Astrocyte (in vitro differentiated cells and primary cell): ENCODE measurements around the gene IRF3. TPM values are rescaled to one million over a fixed set of nuclear protein-coding genes. Genes with fewer than 3 reads are reported as not detected.
A peak's percentile ranks its signal among the peaks of the same experiment; 100 is the strongest.

ENCODE experiments used
- DNase-seq: peaks from one replicate; pipeline ENCODE4 v3.0.0-alpha.2; 2010; ENCODE audit warnings: low read depth
- FAIRE-seq: peaks from 2 replicates; lab custom pipeline; 2011; peaks lifted over from hg19 to GRCh38; lab: Jason Lieb, UNC
- H2AFZ ChIP-seq: 2 replicates; pipeline ENCODE4 v1.6.0; 2012; ENCODE audit warnings: low read depth, low read length, inconsistent platforms
- H3K27ac ChIP-seq: 2 replicates; pipeline ENCODE4 v1.5.1; 2011; ENCODE audit warnings: low read depth, low read length, inconsistent platforms
- H3K27me3 ChIP-seq: 2 replicates; pipeline ENCODE4 v1.6.0; 2011; ENCODE audit warnings: low read length, inconsistent platforms; ENCODE audit not compliant: insufficient read depth
- H3K36me3 ChIP-seq: 2 replicates; pipeline ENCODE4 v1.5.1; 2011; ENCODE audit warnings: low read length, inconsistent platforms; ENCODE audit not compliant: insufficient read depth
- H3K4me1 ChIP-seq: 2 replicates; pipeline ENCODE4 v1.5.1; 2011; ENCODE audit warnings: low read length, inconsistent platforms; ENCODE audit not compliant: insufficient read depth
- H3K4me2 ChIP-seq: 2 replicates; pipeline ENCODE4 v1.6.0; 2012; ENCODE audit warnings: low read length, inconsistent platforms
- H3K4me3 ChIP-seq: 2 replicates; pipeline ENCODE4 v1.5.1; 2011; ENCODE audit warnings: low read depth, mild to moderate bottlenecking, low read length, inconsistent platforms; ENCODE audit not compliant: insufficient read depth
- H3K79me2 ChIP-seq: 2 replicates; pipeline ENCODE4 v1.6.0; 2012; ENCODE audit warnings: mild to moderate bottlenecking, low read length, inconsistent platforms; ENCODE audit not compliant: insufficient read depth
- H3K9ac ChIP-seq: 2 replicates; pipeline ENCODE4 v1.6.0; 2012; ENCODE audit warnings: mild to moderate bottlenecking, low read length, inconsistent platforms
- H3K9me3 ChIP-seq: 2 replicates; pipeline ENCODE4 v1.5.1; 2012; ENCODE audit warnings: low read depth, mild to moderate bottlenecking, low read length, inconsistent platforms; ENCODE audit not compliant: insufficient read depth
- H4K20me1 ChIP-seq: 2 replicates; pipeline ENCODE4 v1.6.0; 2012; ENCODE audit warnings: low read length, inconsistent platforms; ENCODE audit not compliant: insufficient read depth
- H3K27ac Mint-ChIP-seq: one replicate; pipeline ENCODE4 v1.8.0; 2021; ENCODE audit warnings: mild to moderate bottlenecking, mixed read lengths; ENCODE audit not compliant: unreplicated experiment
- H3K27me3 Mint-ChIP-seq: one replicate; pipeline ENCODE4 v1.8.0; 2021; ENCODE audit warnings: low read depth, mixed read lengths; ENCODE audit not compliant: unreplicated experiment
- H3K36me3 Mint-ChIP-seq: one replicate; pipeline ENCODE4 v1.8.0; 2021; ENCODE audit warnings: low read depth, mixed read lengths; ENCODE audit not compliant: unreplicated experiment
- H3K4me1 Mint-ChIP-seq: one replicate; pipeline ENCODE4 v1.8.0; 2021; ENCODE audit warnings: low read depth, mixed read lengths; ENCODE audit not compliant: unreplicated experiment
- H3K4me3 Mint-ChIP-seq: one replicate; pipeline ENCODE4 v1.8.0; 2021; ENCODE audit warnings: mild to moderate bottlenecking, moderate library complexity, mixed read lengths; ENCODE audit not compliant: unreplicated experiment
- H3K9me3 Mint-ChIP-seq: one replicate; pipeline ENCODE4 v1.8.0; 2021; ENCODE audit warnings: mild to moderate bottlenecking, mixed read lengths; ENCODE audit not compliant: unreplicated experiment
- EZH2 ChIP-seq: IDR thresholded peaks from 2 replicates; pipeline ENCODE4 v1.6.1; 2012; ENCODE audit warnings: mild to moderate bottlenecking, low read length, inconsistent platforms; ENCODE audit not compliant: insufficient read depth
- total RNA-seq: library from RNA; stranded (reverse); gene quantifications from 2 replicates; pipeline ENCODE4 v1.2.1, GENCODE V29; 2021
- TF ChIP-seq, protein P1 (sequence below): IDR thresholded peaks from 2 replicates; pipeline ENCODE4 v1.5.1; 2011; ENCODE audit warnings: low read depth, mild to moderate bottlenecking, inconsistent platforms, low read length, moderate library complexity; ENCODE audit not compliant: insufficient read depth

IRF3 gene
- total RNA-seq, 1 donor from 2014 or later, result 68.1 TPM

DNA sequence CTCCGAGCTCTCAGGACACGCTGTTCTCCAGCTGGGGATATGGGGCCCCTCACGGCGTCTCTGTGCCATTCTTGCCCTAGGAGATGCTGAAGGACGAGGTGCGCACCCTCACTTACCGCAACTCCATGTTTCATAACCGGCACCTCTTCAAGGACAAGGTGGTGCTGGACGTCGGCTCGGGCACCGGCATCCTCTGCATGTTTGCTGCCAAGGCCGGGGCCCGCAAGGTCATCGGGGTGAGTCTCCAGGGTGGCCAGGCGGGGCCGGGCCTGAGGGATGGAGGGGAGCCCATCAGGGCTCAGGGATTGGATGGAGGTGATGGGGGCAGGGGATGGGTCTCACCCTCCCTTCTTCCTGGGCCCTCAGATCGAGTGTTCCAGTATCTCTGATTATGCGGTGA is 16.2 kb upstream of the IRF3 start:
- Histone ChIP-seq H3K27me3 (no peaks in the 10 kb centered on the region), H3K27ac (no peak overlapping the region), H2AFZ (no peak overlapping the region), H3K36me3 (peaks cover 13% of the 10 kb centered on the region), H3K4me2 (no peak overlapping the region), H3K9me3 (no peaks in the 10 kb centered on the region), H3K9ac (no peak overlapping the region), H3K4me3 (no peak overlapping the region), H3K4me1 (peaks cover 18% of the 10 kb centered on the region), H4K20me1 (peaks cover 78% of the 10 kb centered on the region), H3K79me2 (peaks cover 60% of the 10 kb centered on the region)
- H3K27ac Mint-ChIP-seq, result no peak overlapping the region
- peaks cover 6% of the 10 kb centered on the region for H3K4me1 Mint-ChIP-seq
- DNase-seq (no peak), FAIRE-seq (no peak)
- TF ChIP-seq, protein P1, sequence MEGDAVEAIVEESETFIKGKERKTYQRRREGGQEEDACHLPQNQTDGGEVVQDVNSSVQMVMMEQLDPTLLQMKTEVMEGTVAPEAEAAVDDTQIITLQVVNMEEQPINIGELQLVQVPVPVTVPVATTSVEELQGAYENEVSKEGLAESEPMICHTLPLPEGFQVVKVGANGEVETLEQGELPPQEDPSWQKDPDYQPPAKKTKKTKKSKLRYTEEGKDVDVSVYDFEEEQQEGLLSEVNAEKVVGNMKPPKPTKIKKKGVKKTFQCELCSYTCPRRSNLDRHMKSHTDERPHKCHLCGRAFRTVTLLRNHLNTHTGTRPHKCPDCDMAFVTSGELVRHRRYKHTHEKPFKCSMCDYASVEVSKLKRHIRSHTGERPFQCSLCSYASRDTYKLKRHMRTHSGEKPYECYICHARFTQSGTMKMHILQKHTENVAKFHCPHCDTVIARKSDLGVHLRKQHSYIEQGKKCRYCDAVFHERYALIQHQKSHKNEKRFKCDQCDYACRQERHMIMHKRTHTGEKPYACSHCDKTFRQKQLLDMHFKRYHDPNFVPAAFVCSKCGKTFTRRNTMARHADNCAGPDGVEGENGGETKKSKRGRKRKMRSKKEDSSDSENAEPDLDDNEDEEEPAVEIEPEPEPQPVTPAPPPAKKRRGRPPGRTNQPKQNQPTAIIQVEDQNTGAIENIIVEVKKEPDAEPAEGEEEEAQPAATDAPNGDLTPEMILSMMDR, result no peak
- no peak for TF ChIP-seq EZH2
- H3K9me3 Mint-ChIP-seq, result no peaks in the 10 kb centered on the region
- H3K27me3 Mint-ChIP-seq, result no peaks in the 10 kb centered on the region
- peaks cover 13% of the 10 kb centered on the region for H3K36me3 Mint-ChIP-seq
- no peak overlapping the region for H3K4me3 Mint-ChIP-seq

DNA sequence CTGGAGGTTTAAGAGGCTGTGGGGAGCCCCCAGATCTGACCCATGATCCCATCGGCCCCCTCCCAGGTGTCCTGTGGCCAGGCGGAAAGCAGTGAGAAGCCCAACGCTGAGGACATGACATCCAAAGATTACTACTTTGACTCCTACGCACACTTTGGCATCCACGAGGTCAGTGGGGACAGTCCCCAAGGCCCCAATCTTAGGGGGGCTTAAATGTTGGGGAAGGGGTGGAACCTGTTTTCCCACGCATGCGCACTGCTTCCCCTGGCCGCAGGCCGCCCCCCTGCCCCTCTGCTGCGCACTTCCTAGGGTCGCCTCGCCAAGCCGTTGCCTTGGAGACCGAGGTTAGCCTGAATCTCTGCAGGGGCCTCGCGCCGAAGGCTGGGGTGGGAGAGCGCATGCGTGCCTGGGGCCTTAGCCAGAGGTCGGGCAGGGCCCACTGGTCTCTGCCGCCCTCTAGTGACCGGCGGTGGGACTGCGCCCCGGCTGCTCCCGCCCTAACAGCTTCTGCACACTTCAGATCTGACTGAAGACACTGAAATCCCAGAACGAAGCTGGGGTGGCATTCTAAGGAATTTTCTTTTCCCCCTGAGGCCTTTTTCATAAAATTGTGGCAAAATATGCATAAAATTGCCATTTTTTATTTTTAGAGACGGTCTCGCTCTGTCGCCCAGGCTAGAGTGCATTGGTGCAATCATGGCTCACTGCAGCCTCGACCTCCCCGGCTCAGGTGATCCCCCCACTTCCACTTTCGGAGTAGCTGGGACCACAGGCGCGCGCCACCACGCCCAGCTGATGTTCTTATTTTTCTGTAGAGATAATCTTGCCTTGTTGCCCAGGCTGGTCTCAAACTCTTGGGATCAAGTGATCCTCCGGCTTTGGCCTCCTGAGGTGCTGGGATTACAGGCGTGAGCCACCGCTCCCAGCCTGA is 15.0 kb upstream of the IRF3 start:
- peaks cover 6% of the 10 kb centered on the region for H3K4me1 Mint-ChIP-seq
- peak overlapping the region; percentile 61 for H3K9ac ChIP-seq
- H3K27ac Mint-ChIP-seq, result peak overlapping the region; percentile 44
- peak overlapping the region; percentile 73 for H3K4me3 Mint-ChIP-seq
- no peak for TF ChIP-seq EZH2
- TF ChIP-seq, protein P1, result peak; percentile 87
- no peak overlapping the region for H2AFZ ChIP-seq
- H3K36me3 Mint-ChIP-seq, result peaks cover 13% of the 10 kb centered on the region
- peak overlapping the region; percentile 20 for H3K4me3 ChIP-seq
- no peaks in the 10 kb centered on the region for H3K9me3 ChIP-seq
- FAIRE-seq (no peak), DNase-seq (peak; percentile 27)
- peak overlapping the region; percentile 44 for H3K27ac ChIP-seq
- no peaks in the 10 kb centered on the region for H3K9me3 Mint-ChIP-seq
- H3K4me1 ChIP-seq, result peaks cover 18% of the 10 kb centered on the region
- H4K20me1 ChIP-seq, result peaks cover 72% of the 10 kb centered on the region
- peaks cover 60% of the 10 kb centered on the region for H3K79me2 ChIP-seq
- H3K27me3 Mint-ChIP-seq, result no peaks in the 10 kb centered on the region
- H3K27me3 ChIP-seq, result no peaks in the 10 kb centered on the region
- peak overlapping the region; percentile 93 for H3K4me2 ChIP-seq
- H3K36me3 ChIP-seq, result peaks cover 13% of the 10 kb centered on the region
